PFSK-1 (cell line): Measurements from ENCODE around the gene CTF1.
A peak's percentile ranks its signal among the peaks of the same experiment; 100 is the strongest.

Experiments
- FOXP2 ChIP-seq: optimal IDR thresholded peaks from 2 replicates; pipeline ENCODE3; 2011; ENCODE audit warnings: borderline replicate concordance, control low read depth, inconsistent platforms; ENCODE audit not compliant: insufficient read depth; ENCODE audit errors: extremely low read length, extremely low read depth
- POLR2AphosphoS5 ChIP-seq: IDR thresholded peaks from 2 replicates; pipeline ENCODE4 v1.6.1; 2012; ENCODE audit warnings: low read depth, mild to moderate bottlenecking, control low read depth, low read length, moderate library complexity
- SIN3A ChIP-seq: IDR thresholded peaks from 2 replicates; pipeline ENCODE4 v1.6.1; 2012; ENCODE audit warnings: mild to moderate bottlenecking, low read length, moderate library complexity, borderline replicate concordance; ENCODE audit not compliant: insufficient read depth
- TAF1 ChIP-seq: IDR thresholded peaks from 2 replicates; pipeline ENCODE4 v1.6.1; 2012; ENCODE audit warnings: low read length, control low read depth, borderline replicate concordance; ENCODE audit not compliant: insufficient read depth

- TF ChIP-seq SIN3A (no peak), POLR2AphosphoS5 (no peak), FOXP2 (peak; percentile 62), TAF1 (no peak)
Observed at GRCh38 chr16:30896889-30897733, 697 bp downstream of the CTF1 start.
